ENCODE measurements around the gene ARPC3.
"Not testable (repeated sequence)": the region's sequence is repeated elsewhere in the genome, so short reads cannot be mapped to it uniquely, and the experiment has no call there.

ARPC3 gene

DNA sequence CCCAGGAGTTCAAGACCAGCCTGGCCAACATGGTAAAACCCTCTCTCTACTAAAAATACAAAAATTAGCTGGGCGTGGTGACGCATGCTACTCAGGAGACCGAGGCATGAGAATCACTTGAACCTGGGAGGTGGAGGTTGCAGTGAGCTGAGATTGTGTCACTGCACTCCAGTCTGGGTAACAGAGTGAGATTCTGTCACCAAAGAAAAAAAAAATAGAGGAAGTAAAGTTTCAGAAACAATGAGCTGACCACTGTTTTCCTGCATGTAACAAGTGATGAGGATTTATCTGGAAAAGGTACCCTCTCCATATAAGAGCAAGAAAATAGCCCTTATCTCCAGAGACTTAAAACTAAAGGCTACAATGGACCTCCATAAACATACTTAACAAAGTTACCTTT, 33.0 kb downstream of the ARPC3 start:
- not testable (repeated sequence) for DNase-seq (ENCODE audit: low spot score)

DNA sequence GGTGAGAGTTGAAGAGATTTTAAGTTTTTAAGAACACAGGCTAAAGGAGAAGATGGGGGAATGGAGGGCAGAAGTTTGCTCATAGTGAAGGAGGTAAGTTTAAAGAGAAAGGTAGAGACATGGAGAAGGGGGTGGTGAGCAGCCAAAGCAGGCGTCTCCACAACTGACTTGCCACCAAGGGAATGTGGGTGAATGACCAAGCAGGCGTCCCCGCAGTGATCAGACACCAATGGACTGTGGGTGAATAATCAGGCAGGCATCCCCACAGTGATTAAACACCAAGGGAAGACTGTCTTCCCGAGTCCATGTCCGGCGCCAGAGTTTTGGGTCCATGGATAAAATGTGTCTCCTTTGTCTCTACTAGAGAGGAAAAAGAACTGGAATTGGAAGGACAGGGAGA, 40.1 kb downstream of the ARPC3 start:
- DNase-seq (ENCODE audit: low spot score): not testable (repeated sequence)

DNA sequence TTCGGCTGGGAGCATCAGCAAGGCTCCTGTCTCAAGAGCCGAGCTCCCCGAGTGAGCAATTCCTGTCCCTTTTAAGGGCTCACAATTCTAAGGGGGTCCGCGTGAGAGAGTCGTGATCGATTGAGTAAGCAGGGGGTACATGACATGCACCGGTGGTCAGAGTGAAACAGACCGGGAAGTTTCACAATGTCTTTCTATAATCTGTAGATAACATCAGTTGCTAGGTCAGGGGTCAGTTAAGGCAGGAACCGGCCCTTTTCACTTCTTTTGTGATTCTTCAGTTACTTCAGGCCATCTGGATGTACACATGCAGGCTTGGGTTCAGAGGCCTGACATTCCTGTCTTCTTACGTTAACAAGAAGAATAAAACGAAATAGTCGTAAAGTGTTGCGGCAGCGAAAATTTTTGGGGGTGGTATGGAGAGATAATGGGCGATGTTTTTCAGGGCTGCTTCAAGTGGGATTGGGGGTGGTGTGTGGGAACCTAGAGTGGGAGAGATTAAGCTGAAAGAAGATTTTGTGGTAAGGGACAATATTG, 44.9 kb downstream of the ARPC3 start:
- DNase-seq (ENCODE audit: low spot score): not testable (repeated sequence)

DNA sequence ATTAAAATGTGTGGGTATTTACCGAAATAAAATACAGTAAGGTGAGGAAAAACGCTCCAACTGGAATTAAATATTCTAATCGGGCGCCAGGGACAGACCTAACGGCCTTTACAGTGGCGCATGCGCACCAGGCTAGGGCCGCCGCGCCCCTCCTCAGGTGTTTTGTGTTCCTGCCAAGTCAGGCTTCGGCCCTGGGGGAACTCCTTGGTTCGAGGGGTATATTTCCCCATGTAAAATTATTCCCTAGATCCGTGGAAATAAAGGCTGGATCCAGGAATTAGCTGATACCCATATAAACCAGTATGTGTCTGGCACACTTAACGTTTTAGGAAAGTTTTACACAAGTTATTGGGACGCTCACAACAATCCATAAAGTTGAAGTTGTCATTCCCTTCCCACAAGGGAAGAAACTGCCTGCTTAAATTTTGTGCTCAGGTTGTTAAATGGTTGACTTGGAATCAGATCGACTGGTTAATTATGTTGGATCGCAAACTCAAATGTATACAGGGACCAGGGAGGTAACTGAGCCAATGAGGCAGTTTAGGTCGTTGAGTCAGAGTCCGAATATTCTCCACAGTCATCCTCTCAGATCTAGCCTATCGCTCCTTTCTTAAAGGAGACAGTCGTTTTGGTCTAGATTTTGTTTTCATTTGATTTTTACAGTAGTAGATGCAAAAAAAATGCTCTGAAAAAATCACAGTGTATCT, 46.0 kb downstream of the ARPC3 start:
- peak; percentile 66 for DNase-seq (ENCODE audit: low spot score)

DNA sequence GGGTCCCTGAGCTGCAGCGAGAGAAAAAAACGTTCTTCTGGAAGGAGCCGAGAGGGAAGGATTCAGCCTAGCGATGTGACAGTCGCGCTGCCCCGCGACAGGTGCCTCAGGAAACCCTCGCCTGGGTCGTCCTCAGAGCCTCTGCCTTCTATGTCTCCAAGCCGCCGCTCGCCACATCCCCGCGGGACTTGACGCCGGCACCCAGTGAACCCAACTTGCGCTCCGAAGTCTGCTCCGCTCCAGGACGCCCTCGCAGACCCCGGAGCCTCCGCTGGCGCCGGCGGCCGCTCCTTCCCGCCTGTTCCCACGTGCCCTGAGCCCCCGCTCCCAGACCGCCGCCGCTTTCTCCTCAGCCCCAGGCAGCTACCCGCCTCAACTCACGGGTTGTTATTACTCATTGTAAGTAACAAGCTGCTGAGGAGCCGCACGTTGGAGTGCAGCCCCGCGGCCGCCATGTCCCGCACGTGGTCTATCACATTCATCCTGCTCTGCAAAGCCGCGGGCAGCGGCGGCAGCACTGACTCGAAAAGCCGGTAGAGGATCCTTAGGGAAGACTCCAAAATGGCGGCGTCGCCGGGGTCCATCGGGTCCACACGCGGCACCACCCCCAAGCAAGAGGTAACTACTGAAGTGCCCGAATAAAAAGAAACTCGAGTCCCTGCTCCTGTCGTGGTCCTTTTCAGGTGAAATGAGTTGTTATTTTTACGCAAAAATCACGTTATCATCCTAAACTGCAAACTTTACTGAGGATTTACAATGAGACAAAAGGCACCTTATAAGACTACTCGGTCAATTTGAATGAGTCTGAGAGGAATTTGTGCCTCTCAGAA, 46.8 kb downstream of the ARPC3 start, which contains the start of gene ANAPC7:
ANAPC7 (minus strand) TSS at position 563 of the 830 bp plus-strand sequence; CDS start at position 482, 81 bp downstream.
- peak; percentile 86 for DNase-seq (ENCODE audit: low spot score)
